Measurements from ENCODE around the gene IFRD1.
"Not testable (repeated sequence)": the region's sequence is repeated elsewhere in the genome, so short reads cannot be mapped to it uniquely, and the experiment has no call there.

The IFRD1 gene

GRCh38 chr7:112511451-112512202 is 61.4 kb downstream of the IFRD1 start:
- in situ Hi-C loops (cut with MboI; ENCODE audit: low sequenced_read_pairs): no loop called here

- in situ Hi-C loops (cut with MboI; ENCODE audit: low sequenced_read_pairs): no loop called here
These were observed 62.4 kb downstream of the IFRD1 start for GRCh38 chr7:112512451-112513210.

- in situ Hi-C loops (cut with MboI; ENCODE audit: low sequenced_read_pairs): no loop called here
These were observed 65.7 kb downstream of the IFRD1 start for GRCh38 chr7:112515989-112516388.

- in situ Hi-C loops (cut with MboI; ENCODE audit: low sequenced_read_pairs): not testable (repeated sequence)
These were observed 66.2 kb downstream of the IFRD1 start for GRCh38 chr7:112516418-112516817.

- in situ Hi-C loops (cut with MboI; ENCODE audit: low sequenced_read_pairs): no loop called here
These were observed 67.2 kb downstream of the IFRD1 start for GRCh38 chr7:112517487-112517886.

GRCh38 chr7:112520787-112521186 is 70.5 kb downstream of the IFRD1 start:
- in situ Hi-C loops (cut with MboI; ENCODE audit: low sequenced_read_pairs): no loop called here

GRCh38 chr7:112521942-112522341 is 71.7 kb downstream of the IFRD1 start:
- in situ Hi-C loops (cut with MboI; ENCODE audit: low sequenced_read_pairs): no loop called here

- in situ Hi-C loops (cut with MboI; ENCODE audit: low sequenced_read_pairs): no loop called here
These were observed 73.6 kb downstream of the IFRD1 start for GRCh38 chr7:112523871-112524270.

Data from HL-60/S4 (cell line).